GM21576 (cell line): ENCODE data around the gene ARVCF.

ENCODE experiments used
- ATAC-seq: cut with Tn5 transposase; IDR thresholded peaks from one replicate; pipeline ENCODE4 v1.9.1; 2021; ENCODE audit warnings: mild to moderate bottlenecking, moderate library complexity; ENCODE audit not compliant: unreplicated experiment

The ARVCF gene

GRCh38 chr22:20016734-20017621 is at the start of gene ARVCF:
TSS of gene ARVCF (minus strand) at chr22:20016823. CDS start at chr22:19990794, 26,029 bp downstream.
- ATAC-seq: peak; percentile 53

GRCh38 chr22:20065896-20066616 is 49.4 kb upstream of the ARVCF start:
- ATAC-seq: no peak

GRCh38 chr22:20064545-20065262 is 48.1 kb upstream of the ARVCF start:
- ATAC-seq: no peak

DNA sequence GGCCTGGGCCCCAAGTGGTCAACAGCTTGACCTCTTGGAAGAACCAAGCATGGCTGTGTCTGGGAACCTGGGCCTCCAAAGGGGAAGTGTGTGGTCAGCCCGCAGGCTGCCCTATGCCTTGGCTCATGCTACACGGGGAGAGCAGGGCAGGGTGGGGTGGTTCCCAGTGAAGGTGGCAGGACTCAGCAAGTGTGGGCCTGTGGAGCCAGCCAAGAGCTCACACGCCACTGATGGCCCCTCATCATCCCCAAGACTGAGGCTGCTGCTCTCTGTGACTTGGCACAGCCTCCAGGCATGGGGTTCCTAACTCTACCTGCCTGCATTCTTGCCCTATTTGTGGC is 47.5 kb upstream of the ARVCF start:
- ATAC-seq: no peak

GRCh38 chr22:20063271-20064139 is 46.9 kb upstream of the ARVCF start:
- ATAC-seq: no peak

- ATAC-seq: no peak
These were observed 46.1 kb upstream of the ARVCF start for GRCh38 chr22:20062766-20063083.

DNA sequence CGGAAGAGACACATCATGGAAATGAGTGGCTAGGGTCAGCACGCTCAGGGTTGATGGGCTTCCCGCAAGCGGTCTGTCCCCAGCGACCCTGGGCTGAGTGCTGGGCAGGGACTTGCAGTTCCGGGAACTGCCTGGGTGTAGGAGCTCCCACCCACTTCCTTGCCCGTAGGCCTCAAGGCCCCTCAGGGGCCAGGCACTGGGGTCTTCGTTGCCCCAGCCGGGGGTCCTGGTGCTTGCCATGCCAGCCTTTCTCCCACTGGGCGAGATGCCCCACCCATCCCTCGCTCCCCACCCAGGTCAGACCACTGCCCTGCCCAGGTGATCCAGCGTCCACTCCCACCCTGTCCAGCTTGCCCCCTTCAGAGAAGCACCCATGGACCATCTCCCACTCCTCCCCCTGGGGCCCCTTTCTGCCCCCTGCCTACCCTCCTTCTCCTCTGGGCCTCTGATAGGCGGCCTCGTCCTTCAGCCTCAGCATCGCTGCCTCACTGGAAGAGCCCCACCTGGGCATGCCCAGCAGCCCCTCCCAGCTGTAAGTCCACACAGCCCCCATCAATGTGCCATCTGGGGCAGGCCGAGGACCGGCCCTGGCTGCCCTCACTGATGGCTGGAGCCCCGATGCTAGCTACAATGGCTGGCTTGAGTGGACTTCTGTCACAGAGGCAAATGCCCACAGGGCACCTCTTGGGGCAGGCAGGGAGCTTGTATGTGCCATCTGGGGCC is 45.6 kb upstream of the ARVCF start:
- ATAC-seq: no peak

DNA sequence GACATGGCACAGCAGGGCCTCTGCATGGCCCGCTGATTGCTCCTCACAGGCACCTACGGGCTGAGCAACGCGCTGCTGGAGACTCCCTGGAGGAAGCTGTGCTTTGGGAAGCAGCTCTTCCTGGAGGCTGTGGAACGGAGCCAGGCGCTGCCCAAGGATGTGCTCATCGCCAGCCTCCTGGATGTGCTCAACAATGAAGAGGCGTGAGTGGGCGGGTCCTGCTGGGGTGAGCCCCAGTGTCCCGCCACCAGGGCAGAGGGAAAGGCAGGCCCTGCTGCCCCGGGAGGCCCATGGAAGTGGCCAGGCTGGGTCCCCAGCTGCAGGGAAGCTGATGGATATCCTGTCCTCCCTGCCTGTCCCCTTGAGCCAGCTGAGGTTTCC is 44.8 kb upstream of the ARVCF start:
- ATAC-seq: no peak

GRCh38 chr22:20060700-20061480 is 44.3 kb upstream of the ARVCF start:
- ATAC-seq: no peak

DNA sequence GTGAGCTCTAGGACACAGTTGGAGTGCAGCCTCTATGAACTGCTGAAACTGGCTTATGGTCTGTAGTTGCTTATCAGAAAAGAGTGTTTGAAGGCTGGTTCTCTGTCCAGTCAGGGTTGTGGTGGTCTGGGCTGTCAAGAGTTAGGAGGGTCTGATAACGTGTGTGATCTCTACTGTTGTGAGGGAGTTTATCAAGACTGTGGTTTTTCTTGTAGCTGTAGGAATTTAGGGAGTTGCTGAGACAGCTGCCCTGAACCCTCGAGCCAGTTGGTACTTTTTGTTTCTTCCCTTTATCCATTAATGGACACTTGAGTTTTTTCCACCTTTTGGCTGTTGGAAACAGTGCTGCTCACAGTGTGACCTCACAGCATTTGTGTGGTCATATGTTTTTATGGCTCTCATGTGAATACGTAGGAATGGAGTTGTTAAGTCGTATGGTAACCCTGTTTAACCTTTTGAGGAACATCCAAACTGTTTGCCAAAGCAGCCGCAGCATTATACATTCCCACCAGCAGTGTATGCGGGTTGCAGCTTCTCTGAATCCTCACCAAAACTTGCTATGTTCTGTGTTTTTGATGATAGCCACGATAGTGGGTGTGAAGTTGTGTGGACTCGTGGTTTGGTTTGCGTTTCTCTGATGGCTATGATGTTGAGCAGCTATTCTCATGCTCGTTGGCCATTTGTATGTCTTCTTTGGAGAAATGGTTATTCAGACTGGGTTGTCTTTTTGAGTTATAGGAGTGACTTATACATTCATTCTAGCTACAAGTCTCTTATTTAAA is 42.6 kb upstream of the ARVCF start:
- no peak for ATAC-seq

- no peak for ATAC-seq
These were observed 41.1 kb upstream of the ARVCF start for GRCh38 chr22:20057596-20058268.

DNA sequence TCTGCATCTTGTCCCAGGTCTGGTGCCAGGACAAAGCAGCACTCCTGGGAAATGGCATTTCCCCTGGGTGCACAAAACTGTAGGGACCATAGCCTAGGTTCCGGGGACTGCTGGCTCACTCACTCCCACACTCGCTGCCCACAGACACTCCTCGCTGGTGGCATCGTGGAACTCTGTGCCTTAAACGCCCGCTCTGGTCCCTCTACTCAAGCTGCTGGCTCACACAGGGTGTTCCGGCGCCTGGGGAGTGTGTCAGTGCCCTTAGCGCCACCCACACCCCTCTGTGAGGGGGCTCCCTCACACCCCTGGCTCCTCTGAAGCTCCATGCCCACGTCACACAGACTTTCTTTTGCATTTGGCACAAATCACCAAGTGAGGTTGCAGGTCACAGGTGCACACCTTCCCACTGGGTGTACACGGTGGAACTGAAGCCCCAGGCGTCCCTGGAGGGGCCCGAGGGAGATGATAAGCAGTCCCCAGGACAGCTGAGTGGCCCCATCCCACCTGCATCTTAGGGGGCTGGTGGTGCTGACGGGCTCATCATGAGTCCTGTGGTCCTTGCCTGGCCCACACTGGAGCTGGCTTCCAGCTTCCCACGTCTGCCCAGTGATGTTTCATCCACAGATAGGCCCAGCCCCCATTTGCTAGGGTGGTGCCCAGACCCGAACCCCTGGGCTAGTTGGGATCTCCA is 40.2 kb upstream of the ARVCF start:
- no peak for ATAC-seq

- ATAC-seq: no peak
These were observed 39.5 kb upstream of the ARVCF start for GRCh38 chr22:20056161-20056560.

DNA sequence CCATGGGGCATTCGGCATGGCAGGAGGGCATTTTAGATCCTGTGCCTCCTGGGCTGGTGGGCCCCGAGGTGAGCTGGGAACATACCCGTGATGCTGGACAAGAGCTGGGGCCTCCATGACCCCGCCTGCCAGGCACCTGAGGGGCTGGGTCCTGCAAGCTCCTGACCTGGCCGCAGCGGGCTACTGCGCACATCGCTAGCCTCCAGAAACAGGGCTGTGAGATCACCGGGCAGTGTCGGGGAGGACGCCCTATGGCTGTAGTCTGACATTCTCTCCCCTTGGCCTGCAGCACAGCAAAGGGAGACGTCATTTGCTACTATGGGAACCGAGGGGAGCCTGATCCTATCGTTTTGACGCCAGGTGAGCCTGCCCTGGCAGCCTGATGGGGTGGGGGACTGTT is 39.0 kb upstream of the ARVCF start:
- ATAC-seq: no peak

- ATAC-seq: no peak
These were observed 38.5 kb upstream of the ARVCF start for GRCh38 chr22:20055144-20055543.

DNA sequence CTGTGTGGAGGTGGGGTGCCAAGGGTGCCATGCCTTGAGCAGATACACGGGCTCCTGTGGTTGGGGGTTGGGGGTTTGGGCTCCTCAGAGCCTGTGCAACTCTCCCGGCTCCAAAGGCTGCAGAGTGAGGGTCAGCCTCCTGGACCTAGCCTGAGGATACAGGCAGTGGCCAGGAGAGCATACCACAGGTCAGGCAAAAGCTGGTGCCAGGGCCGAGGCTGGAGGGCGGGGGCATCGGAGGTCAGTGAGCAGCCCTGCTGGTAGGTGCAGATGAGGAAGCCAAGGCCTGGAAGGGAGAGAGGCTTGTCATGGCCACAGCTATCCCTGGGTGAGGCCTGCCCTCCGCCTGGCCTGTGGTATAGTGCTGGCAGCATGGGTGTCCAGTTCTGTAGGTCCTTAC is 37.9 kb upstream of the ARVCF start:
- no peak for ATAC-seq

DNA sequence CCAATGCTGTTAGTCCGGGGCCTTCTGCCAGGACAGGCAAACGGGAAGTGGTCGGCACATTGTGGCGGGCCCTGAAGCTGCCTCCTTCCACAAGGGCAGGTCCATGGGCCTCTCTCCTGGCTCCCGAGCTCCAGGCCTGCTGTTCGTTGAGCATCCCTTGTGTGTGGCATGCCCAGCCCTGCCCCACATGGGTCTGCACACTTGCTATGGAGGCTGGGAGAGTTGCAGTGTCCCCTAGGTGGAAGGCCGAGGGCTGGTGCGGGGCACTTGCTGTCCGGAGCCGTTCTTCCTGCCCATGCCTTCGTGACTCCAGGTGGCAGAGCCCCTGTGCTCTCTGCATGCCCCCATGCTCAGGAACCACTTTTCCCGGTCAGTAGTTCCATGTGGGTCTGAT is 37.4 kb upstream of the ARVCF start:
- ATAC-seq: no peak
